K562 (cell line): Measurements from ENCODE around the gene KXD1. TPM values are rescaled to one million over a fixed set of nuclear protein-coding genes. Genes with fewer than 3 reads are reported as not detected.
A peak's percentile ranks its signal among the peaks of the same experiment; 100 is the strongest.

Source experiments
- ATAC-seq: fragments of 200-7000 bp; cut with Tn5 transposase; 3 replicates; pipeline ENCODE4 v1.9.1; 2020; ENCODE audit warnings: moderate library complexity
- BruUV-seq: library from RNA; stranded (reverse); fragments of 400-500 nt; replicated peaks from 2 replicates; lab custom pipeline; 2021; lab: Mats Ljungman, UMichigan
- CTCF ChIA-PET: fragments of 300-600 bp; formaldehyde crosslinking; extraction: SDS; loops from one replicate; lab custom pipeline; 2021; ENCODE audit warnings: low intra/inter-chr PET ratio; lab: Yijun Ruan, JAX
- POLR2A ChIA-PET: fragments of 300-600, 350-650 bp; sonication (Branson Sonifier 250); formaldehyde crosslinking; extraction: SDS; loops from one replicate; lab custom pipeline; 2021; ENCODE audit warnings: antibody characterized with exemption, inconsistent platforms; lab: Yijun Ruan, JAX
- DNase-seq, 4 experiments: peaks; one replicate each; pipeline versions ENCODE4 v3.0.0 to v3.0.0-alpha.2; 2011 to 2018; ENCODE audit warnings: low spot score in 3 of 4, mixed read lengths in 3 of 4; ENCODE audit errors: extremely low read depth in 1 of 4
- FAIRE-seq: peaks from 2 replicates; lab custom pipeline; 2011; peaks lifted over from hg19 to GRCh38; lab: Jason Lieb, UNC
- H2AFZ ChIP-seq: 2 replicates; pipeline ENCODE4 v1.6.0; 2011; ENCODE audit warnings: low read depth, low read length, control low read depth, inconsistent platforms
- H3K27ac ChIP-seq: fragments of 200-600 bp; 3 replicates; pipeline ENCODE4 v1.8.0; 2011; ENCODE audit warnings: low read depth, mild to moderate bottlenecking, control low read depth, inconsistent platforms, low read length, moderate library complexity, mixed read lengths; ENCODE audit errors: extremely low read depth
- H3K27me3 ChIP-seq, 2 experiments: fragments of 300-600 bp in 1 of 2; 2 replicates in 1 of 2; 3 replicates in 1 of 2; pipeline versions ENCODE4 v1.6.0 to v1.8.0; 2011; ENCODE audit warnings: inconsistent platforms in 2 of 2, low read length in 2 of 2, mild to moderate bottlenecking in 1 of 2, mixed read lengths in 1 of 2, moderate library complexity in 1 of 2; ENCODE audit not compliant: control insufficient read depth in 2 of 2, insufficient read depth in 2 of 2
- H3K36me3 ChIP-seq: fragments of 300-600 bp; 3 replicates; pipeline ENCODE4 v1.8.0; 2011; ENCODE audit warnings: mild to moderate bottlenecking, low read length, inconsistent platforms; ENCODE audit not compliant: control insufficient read depth, insufficient read depth
- H3K4me1 ChIP-seq, 2 experiments: fragments of 200-600 bp in 1 of 2; replicated peaks in 1 of 2; 2 replicates in 1 of 2; 3 replicates in 1 of 2; pipeline versions ENCODE4 v1.5.1 to v1.8.0; 2011; ENCODE audit warnings: inconsistent platforms in 2 of 2, low read length in 2 of 2, mild to moderate bottlenecking in 1 of 2, mixed read lengths in 1 of 2, moderate library complexity in 1 of 2; ENCODE audit not compliant: control insufficient read depth in 2 of 2, insufficient read depth in 2 of 2
- H3K4me2 ChIP-seq: 2 replicates; pipeline ENCODE4 v1.6.1; 2011; ENCODE audit warnings: low read length, control low read depth, inconsistent platforms, mixed read lengths; ENCODE audit not compliant: insufficient read depth
- H3K4me3 ChIP-seq: fragments of 200-600 bp; sonication (generic), shearing (Covaris generic); 2 replicates; pipeline ENCODE4 v1.5.1; 2016; ENCODE audit warnings: control low read depth, inconsistent platforms
- H3K79me2 ChIP-seq: fragments of 200-600 bp; 3 replicates; pipeline ENCODE4 v1.8.0; 2011; ENCODE audit warnings: low read length, inconsistent platforms; ENCODE audit not compliant: control insufficient read depth, insufficient read depth
- H3K9ac ChIP-seq, 2 experiments: 2 replicates each; pipeline versions ENCODE4 v1.6.0 to v1.6.1; 2011; ENCODE audit warnings: low read depth in 2 of 2, low read length in 2 of 2, control low read depth in 1 of 2, inconsistent platforms in 1 of 2, mild to moderate bottlenecking in 1 of 2, mixed read lengths in 1 of 2; ENCODE audit not compliant: insufficient read depth in 1 of 2
- H3K9me1 ChIP-seq: one replicate; pipeline ENCODE4 v1.6.0; 2011; ENCODE audit warnings: inconsistent platforms, mild to moderate bottlenecking, low read length, moderate library complexity; ENCODE audit not compliant: control insufficient read depth, insufficient read depth
- H3K9me3 ChIP-seq: replicated peaks from 2 replicates; pipeline ENCODE4 v1.5.1; 2011; ENCODE audit warnings: low read depth, low read length, inconsistent platforms; ENCODE audit not compliant: control insufficient read depth, insufficient read depth
- H4K20me1 ChIP-seq: replicated peaks from 2 replicates; pipeline ENCODE4 v1.6.1; 2011; ENCODE audit warnings: low read length, inconsistent platforms, mixed read lengths; ENCODE audit not compliant: control insufficient read depth, insufficient read depth
- ARNT ChIP-seq, 2 experiments: fragments of 450-650 bp; IDR thresholded peaks; 2 replicates each; pipeline ENCODE4 v1.6.1; 2016; ENCODE audit warnings: mild to moderate bottlenecking in 1 of 2
- CXXC5 ChIP-seq: fragments of 250-450 bp; sonication (Bioruptor Pico); IDR thresholded peaks from 2 replicates; pipeline ENCODE4 v1.8.0; 2022; ENCODE audit warnings: inconsistent platforms, mild to moderate bottlenecking, moderate library complexity
- HDAC1 ChIP-seq, 2 experiments: fragments of 450-650 bp; IDR thresholded peaks; 2 replicates each; pipeline ENCODE4 v1.6.1; 2016 to 2017; ENCODE audit warnings: inconsistent platforms in 1 of 2, mild to moderate bottlenecking in 1 of 2, moderate library complexity in 1 of 2
- HDAC3 ChIP-seq: fragments of 450-650 bp; IDR thresholded peaks from 2 replicates; pipeline ENCODE4 v1.6.1; 2018; ENCODE audit warnings: borderline replicate concordance, mild to moderate bottlenecking, moderate library complexity; ENCODE audit not compliant: partially characterized antibody
- KLF6 ChIP-seq: fragments of 250-450 bp; sonication (Bioruptor Pico); IDR thresholded peaks from 2 replicates; pipeline ENCODE4 v1.4.0; 2020; ENCODE audit warnings: mild to moderate bottlenecking, moderate library complexity, borderline replicate concordance
- MYC ChIP-seq, 2 experiments: fragments of 250-450 bp in 1 of 2; sonication (Bioruptor Pico) in 1 of 2; IDR thresholded peaks; 2 replicates each; pipeline versions ENCODE4 v1.5.1 to v1.6.1; 2012 to 2021; ENCODE audit warnings: low read depth in 2 of 2, borderline replicate concordance in 1 of 2, improper control_type of control experiment in 1 of 2, low read length in 1 of 2, mild to moderate bottlenecking in 1 of 2, moderate library complexity in 1 of 2
- SMC3 ChIP-seq: conservative IDR thresholded peaks from 2 replicates; pipeline ENCODE4 v1.6.1; 2011; ENCODE audit warnings: low read depth, low read length, improper control_type of control experiment; ENCODE audit not compliant: insufficient read depth
- TCF7 ChIP-seq: sonication (generic); IDR thresholded peaks from 2 replicates; pipeline ENCODE4 v1.6.1; 2016; ENCODE audit warnings: antibody characterized with exemption, borderline replicate concordance
- TFAP4 ChIP-seq: sonication (generic); formaldehyde crosslinking; IDR thresholded peaks from 2 replicates; pipeline ENCODE4 v1.8.0; 2022; ENCODE audit warnings: missing genetic modification reagents, mild to moderate bottlenecking, moderate library complexity, borderline replicate concordance
- ZNF197 ChIP-seq: fragments of 200-800 bp; sonication (Bioruptor generic); IDR thresholded peaks from 2 replicates; pipeline ENCODE4 v1.6.1; 2016; ENCODE audit warnings: low read depth, missing genetic modification characterization, missing compliant biosample characterization
- ZNF224 ChIP-seq: sonication (generic); formaldehyde crosslinking; IDR thresholded peaks from 2 replicates; pipeline ENCODE4 v1.8.0; 2022; ENCODE audit warnings: mild to moderate bottlenecking, missing genetic modification reagents
- ZNF407 ChIP-seq: fragments of 450-650 bp; IDR thresholded peaks from 2 replicates; pipeline ENCODE4 v1.6.1; 2016; ENCODE audit warnings: low read depth
- WGBS: fragments of 100-300 bp; shearing (Covaris generic); methylation state at CpG from one replicate; pipeline ENCODE4 v1.1.6; 2016; ENCODE audit warnings: low coverage, mixed read lengths; ENCODE audit not compliant: insufficient coverage; ENCODE audit errors: missing lambda C conversion rate; 5-methylcytosine and 5-hydroxymethylcytosine counted together
- in situ Hi-C: fragments of 300-500 bp; cut with MboI; formaldehyde crosslinking; loops from 4 replicates; pipeline ENCODE4 v1.15.0; 2018; ENCODE audit warnings: inconsistent platforms, mixed read lengths
- intact Hi-C: fragments of 100-400 bp; cut with micrococcal nuclease; formaldehyde crosslinking; loops from 2 replicates; pipeline ENCODE4 v1.14.2; 2022
- polyA plus RNA-seq, 8 experiments: library from polyadenylated mRNA; depleted of rRNA in 4 of 8; stranded (reverse) in 5 of 8; unstranded in 3 of 8; fragments of >200 nt; fragmentation: Nextera tagmentation in 2 of 8; fragmentation: Illumina TruSeq in 1 of 8; extraction: Ambion mirVana in 2 of 8; extraction: Trizol in 1 of 8; gene quantifications; 2 replicates each; pipeline versions ENCODE4 v1.2.1 to v1.2.3, GENCODE V29; 2011 to 2014; ENCODE audit warnings: inconsistent platforms in 1 of 8, missing spikeins in 1 of 8
- total RNA-seq, 7 experiments: library from RNA; depleted of rRNA in 6 of 7; stranded (reverse); fragments of >200 nt in 6 of 7; fragmentation: Illumina TruSeq in 2 of 7; extraction: Trizol in 2 of 7; gene quantifications; 2 replicates each; pipeline versions ENCODE4 v1.2.1 to v1.2.3, GENCODE V29; 2011 to 2021; ENCODE audit warnings: low replicate concordance in 1 of 7

The KXD1 gene
- total and polyA plus RNA-seq, 9 of the 15 experiments (the other 6 are each of a cell fraction or from before 2014, with no cell fraction given): 21.9 to 210 (median 118) TPM

GRCh38 chr19:18543814-18544475 lies 13.7 kb upstream of the KXD1 start:
- in situ Hi-C loops (no loop called here), intact Hi-C loops (loop anchor here (1.0 to 5.0 kb wide), 3 partner anchors 13 to 133 kb away; partner anchors contain the start of genes ELL and KXD1)
- Histone ChIP-seq H3K27me3 (no peaks in the 10 kb centered on the region), H3K9ac (peak overlapping the region; percentile 76 to 88; a peak in 3 of 4 replicates), H3K36me3 (peaks cover 30% of the 10 kb centered on the region), H3K4me2 (peak overlapping the region; percentile 90), H3K27ac (peak overlapping the region; percentile 88), H3K4me1 (peaks cover 18 to 36% of the 10 kb centered on the region in 2 experiments), H3K9me3 (no peaks in the 10 kb centered on the region), H3K9me1 (no peaks in the 10 kb centered on the region), H2AFZ (peak overlapping the region; percentile 73), H4K20me1 (peaks cover 3% of the 10 kb centered on the region; the same call in 1 of the 2 replicates), H3K79me2 (peaks cover 21% of the 10 kb centered on the region), H3K4me3 (peak overlapping the region; percentile 68)
- WGBS: 0% methylated on average over 12 of the region's 12 CpGs
- ATAC-seq (peak; percentile 94), FAIRE-seq (peak; percentile 99), DNase-seq (peak; percentile 90 to 99 (median 95))
- no TSS peak for BruUV-seq
- POLR2A ChIA-PET: interaction anchor here (0.6 to 2.7 kb wide), 14 partner anchors 8 to 384 kb away, joined by 3 to 12 read pairs (median 4); partner anchors contain the start of genes KXD1 and UBA52
- CTCF ChIA-PET: no interaction called here
- TF ChIP-seq ZNF407 (no peak), MYC (IDR thresholded peaks at IDR 0.05; ENCODE audit: low read depth, low read length) (peak; percentile 82), MYC (CRISPR knock-in tag; IDR thresholded peaks at IDR 0.05; ENCODE audit: borderline replicate concordance, low read depth) (no peak), HDAC3 (peak; percentile 94), ZNF224 (CRISPR knock-in tag) (no peak), TFAP4 (CRISPR knock-in tag) (peak; percentile 90), KLF6 (CRISPR knock-in tag) (no peak; the same call in 1 of the 2 replicates), ZNF197 (CRISPR knock-in tag) (peak; percentile 82), ARNT (IDR thresholded peaks at IDR 0.05) (peak; percentile 91 to 96), HDAC1 (IDR thresholded peaks at IDR 0.05) (peak; percentile 7 to 96; a peak in 3 of 4 replicates), SMC3 (peak; percentile 37), TCF7 (peak; percentile 84; the same call in 1 of the 2 replicates), CXXC5 (CRISPR knock-in tag) (peak; percentile 91)
